Measurements from ENCODE around the gene ATP4A. TPM values are rescaled to one million over a fixed set of nuclear protein-coding genes. Genes with fewer than 3 reads are reported as not detected.
A peak's percentile ranks its signal among the peaks of the same experiment; 100 is the strongest.

ATP4A gene
- total RNA-seq, 2 donors from 2014 or later, result 1.9 TPM; not detected in 1

- TF ChIP-seq POLR2A (IDR thresholded peaks at IDR 0.05) (no peak), CTCF (IDR thresholded peaks at IDR 0.05) (no peak), POLR2AphosphoS5 (IDR thresholded peaks at IDR 0.05) (no peak)
- H3K4me3 ChIP-seq, result no peak overlapping the region
- DNase-seq (ENCODE audit: low spot score), result no peak
These were observed 3.2 kb downstream of the ATP4A start for GRCh38 chr19:35560271-35560670.

GRCh38 chr19:35559781-35560180 lies 3.7 kb downstream of the ATP4A start:
- no peaks in the 10 kb centered on the region for H3K4me1 ChIP-seq (replicated peaks)
- no peak for TF ChIP-seq POLR2AphosphoS5 (IDR thresholded peaks at IDR 0.05)
- no peak for TF ChIP-seq POLR2A (IDR thresholded peaks at IDR 0.05)
- no peak for TF ChIP-seq CTCF (IDR thresholded peaks at IDR 0.05)
- WGBS, result 91% methylated on average over 23 of the region's 23 CpGs
- H3K9me3 ChIP-seq, result no peaks in the 10 kb centered on the region
- intact Hi-C loops (cut with DNase I), result no loop called here
- no peak overlapping the region for H3K4me3 ChIP-seq
- no peaks in the 10 kb centered on the region for H3K36me3 ChIP-seq
- H3K27ac ChIP-seq, result no peak overlapping the region
- peaks cover 8% of the 10 kb centered on the region for H3K27me3 ChIP-seq (replicated peaks; ENCODE audit: insufficient read depth)
- no peak for DNase-seq (ENCODE audit: low spot score)

More at GRCh38 chr19:35560271-35560670, 3.2 kb downstream of the ATP4A start:
- H3K27me3 ChIP-seq (replicated peaks; ENCODE audit: insufficient read depth), result peaks cover 8% of the 10 kb centered on the region
- intact Hi-C loops (cut with DNase I), result no loop called here
- no peaks in the 10 kb centered on the region for H3K36me3 ChIP-seq
- no peaks in the 10 kb centered on the region for H3K4me1 ChIP-seq (replicated peaks)
- 94% methylated on average over 18 of the region's 18 CpGs for WGBS
- no peak overlapping the region for H3K27ac ChIP-seq
- no peaks in the 10 kb centered on the region for H3K9me3 ChIP-seq

- TF ChIP-seq CTCF (IDR thresholded peaks at IDR 0.05) (no peak), POLR2A (IDR thresholded peaks at IDR 0.05) (no peak), POLR2AphosphoS5 (IDR thresholded peaks at IDR 0.05) (no peak)
- intact Hi-C loops (cut with DNase I), result no loop called here
- H3K4me1 ChIP-seq (replicated peaks), result no peaks in the 10 kb centered on the region
- peaks cover 8% of the 10 kb centered on the region for H3K27me3 ChIP-seq (replicated peaks; ENCODE audit: insufficient read depth)
- no peaks in the 10 kb centered on the region for H3K36me3 ChIP-seq
- no peak overlapping the region for H3K27ac ChIP-seq
- no peak for DNase-seq (ENCODE audit: low spot score)
- 50% methylated on average over 11 of the region's 11 CpGs for WGBS
- no peak overlapping the region for H3K4me3 ChIP-seq
- no peaks in the 10 kb centered on the region for H3K9me3 ChIP-seq
These were observed 4.2 kb downstream of the ATP4A start for GRCh38 chr19:35559281-35559659.

GRCh38 chr19:35558400-35559280 lies 4.8 kb downstream of the ATP4A start:
- H3K27ac ChIP-seq, result no peak overlapping the region
- 30% methylated on average over 45 of the region's 53 CpGs for WGBS
- intact Hi-C loops (cut with DNase I), result no loop called here
- H3K9me3 ChIP-seq, result no peaks in the 10 kb centered on the region
- DNase-seq (ENCODE audit: low spot score), result no peak
- no peaks in the 10 kb centered on the region for H3K4me1 ChIP-seq (replicated peaks)
- H3K4me3 ChIP-seq, result peak overlapping the region in 1 of 2 donors; percentile 24
- TF ChIP-seq POLR2AphosphoS5 (IDR thresholded peaks at IDR 0.05), result no peak
- no peak for TF ChIP-seq CTCF (IDR thresholded peaks at IDR 0.05)
- no peak for TF ChIP-seq POLR2A (IDR thresholded peaks at IDR 0.05)
- H3K36me3 ChIP-seq, result no peaks in the 10 kb centered on the region
- H3K27me3 ChIP-seq (replicated peaks; ENCODE audit: insufficient read depth), result peaks cover 6% of the 10 kb centered on the region
